RCC 7860 (cell line): ENCODE results near the gene MYO1B.
"Not testable (repeated sequence)": the region's sequence is repeated elsewhere in the genome, so short reads cannot be mapped to it uniquely, and the experiment has no call there.

Experiments used
- DNase-seq: peaks from one replicate; pipeline ENCODE4 v3.0.0-alpha.2; 2015; ENCODE audit warnings: low spot score
- FAIRE-seq: peaks from 2 replicates; lab custom pipeline; 2012; peaks lifted over from hg19 to GRCh38; lab: Jason Lieb, UNC

The MYO1B gene

GRCh38 chr2:191436368-191437055 lies 191.3 kb downstream of the MYO1B start:
- DNase-seq (no peak), FAIRE-seq (no peak)

- FAIRE-seq (no peak), DNase-seq (no peak)
Measured at GRCh38 chr2:191439481-191439880, 194.3 kb downstream of the MYO1B start.

- FAIRE-seq (no peak), DNase-seq (no peak)
Measured at GRCh38 chr2:191441496-191442214, 196.5 kb downstream of the MYO1B start.

- DNase-seq = no peak
- FAIRE-seq = no peak
Measured at GRCh38 chr2:191443446-191443845, 198.2 kb downstream of the MYO1B start.

GRCh38 chr2:191446910-191447309 lies 201.7 kb downstream of the MYO1B start:
- FAIRE-seq (no peak), DNase-seq (no peak)

- DNase-seq (no peak), FAIRE-seq (no peak)
Measured at GRCh38 chr2:191451116-191451515, 205.9 kb downstream of the MYO1B start.

GRCh38 chr2:191452065-191452464 lies 206.9 kb downstream of the MYO1B start:
- FAIRE-seq (no peak), DNase-seq (no peak)

GRCh38 chr2:191453761-191454160 lies 208.6 kb downstream of the MYO1B start:
- FAIRE-seq = no peak

GRCh38 chr2:191456506-191456905 lies 211.3 kb downstream of the MYO1B start:
- not testable (repeated sequence) for DNase-seq, FAIRE-seq

More at GRCh38 chr2:191453761-191454160, 208.6 kb downstream of the MYO1B start:
- no peak for DNase-seq

- DNase-seq = no peak
- no peak for FAIRE-seq
Measured at GRCh38 chr2:191459158-191459557, 214.0 kb downstream of the MYO1B start.

- no peak for FAIRE-seq
Measured at GRCh38 chr2:191462370-191462769, 217.2 kb downstream of the MYO1B start.

GRCh38 chr2:191463790-191464189 lies 218.6 kb downstream of the MYO1B start:
- FAIRE-seq = no peak

More at GRCh38 chr2:191462370-191462769, 217.2 kb downstream of the MYO1B start:
- no peak for DNase-seq

GRCh38 chr2:191465766-191466420 lies 220.7 kb downstream of the MYO1B start:
- no peak for FAIRE-seq
- DNase-seq = no peak

More at GRCh38 chr2:191463790-191464189, 218.6 kb downstream of the MYO1B start:
- DNase-seq = no peak

GRCh38 chr2:191467113-191467512 lies 221.9 kb downstream of the MYO1B start:
- DNase-seq (no peak), FAIRE-seq (no peak)

- FAIRE-seq (no peak), DNase-seq (no peak)
Measured at GRCh38 chr2:191470306-191470705, 225.1 kb downstream of the MYO1B start.

- FAIRE-seq = no peak
Measured at GRCh38 chr2:191474464-191474863, 229.3 kb downstream of the MYO1B start.

More at GRCh38 chr2:191474464-191474863, 229.3 kb downstream of the MYO1B start:
- DNase-seq = no peak
